Smooth muscle cell (in vitro differentiated cells): ENCODE measurements around the gene ASNSD1. TPM values are rescaled to one million over a fixed set of nuclear protein-coding genes. Genes with fewer than 3 reads are reported as not detected.
A peak's percentile ranks its signal among the peaks of the same experiment; 100 is the strongest.

Experiments
- DNase-seq: peaks from one replicate; lab custom pipeline; 2025; ENCODE audit not compliant: unreplicated experiment; lab: John Stamatoyannopoulos, UW
- H2AFZ ChIP-seq: fragments of 200-600 bp; sonication (generic); 2 replicates; pipeline ENCODE4 v1.6.0; 2016; ENCODE audit warnings: antibody characterized with exemption, low read depth, mild to moderate bottlenecking
- H3F3A ChIP-seq: fragments of 200-600 bp; sonication (generic); 2 replicates; pipeline ENCODE4 v1.6.0; 2017; ENCODE audit warnings: antibody characterized with exemption, low read depth
- H3K27ac ChIP-seq: fragments of 200-600 bp; sonication (generic); 2 replicates; pipeline ENCODE4 v1.5.1; 2016; ENCODE audit warnings: low read depth, mild to moderate bottlenecking
- H3K27me3 ChIP-seq: fragments of 200-600 bp; sonication (generic); 2 replicates; pipeline ENCODE4 v1.6.1; 2016; ENCODE audit warnings: low read depth, mild to moderate bottlenecking
- H3K36me3 ChIP-seq: fragments of 200-600 bp; sonication (generic); 2 replicates; pipeline ENCODE4 v1.5.1; 2016; ENCODE audit warnings: low read depth
- H3K4me1 ChIP-seq: fragments of 200-600 bp; sonication (generic); 2 replicates; pipeline ENCODE4 v1.5.1; 2016; ENCODE audit warnings: low read depth
- H3K4me2 ChIP-seq: fragments of 200-600 bp; sonication (generic); 2 replicates; pipeline ENCODE4 v1.6.0; 2016; ENCODE audit warnings: mild to moderate bottlenecking
- H3K4me3 ChIP-seq: fragments of 200-600 bp; sonication (generic); 2 replicates; pipeline ENCODE4 v1.5.1; 2016; ENCODE audit warnings: mild to moderate bottlenecking
- H3K79me2 ChIP-seq: fragments of 200-600 bp; sonication (generic); 2 replicates; pipeline ENCODE4 v1.6.0; 2016; ENCODE audit warnings: low read depth, mild to moderate bottlenecking
- H3K9ac ChIP-seq: fragments of 200-600 bp; sonication (generic); 2 replicates; pipeline ENCODE4 v1.6.0; 2016; ENCODE audit warnings: low read depth
- H3K9me3 ChIP-seq: fragments of 200-600 bp; sonication (generic); replicated peaks from 2 replicates; pipeline ENCODE4 v1.5.1; 2016; ENCODE audit warnings: low read depth
- H4K20me1 ChIP-seq: fragments of 200-600 bp; sonication (generic); 2 replicates; pipeline ENCODE4 v1.6.0; 2016; ENCODE audit warnings: low read depth
- WGBS: methylation state at CpG from one replicate; pipeline ENCODE4 v1.1.7; 2016; ENCODE audit warnings: low lambda C conversion rate; 5-methylcytosine and 5-hydroxymethylcytosine counted together
- polyA plus RNA-seq: library from polyadenylated mRNA; unstranded; fragments of >200 nt; fragmentation: Nextera tagmentation; extraction: Ambion mirVana; gene quantifications from 2 replicates; pipeline ENCODE4 v1.2.1, GENCODE V29; 2016
- total RNA-seq: library from RNA; depleted of rRNA; stranded (reverse); fragments of >200 nt; gene quantifications from 2 replicates; pipeline ENCODE4 v1.2.3, GENCODE V29; 2014
- TF ChIP-seq, protein P1 (sequence below): fragments of 200-600 bp; sonication (generic); IDR thresholded peaks from 2 replicates; pipeline ENCODE4 v1.5.1; 2017; ENCODE audit warnings: borderline replicate concordance, mild to moderate bottlenecking, antibody characterized with exemption; ENCODE audit not compliant: insufficient read depth, poor library complexity, severe bottlenecking

ASNSD1 gene
- total RNA-seq: 52.4 and 59.5 TPM in 2 replicates
- polyA plus RNA-seq: 26.3 and 28.3 TPM in 2 replicates

DNA sequence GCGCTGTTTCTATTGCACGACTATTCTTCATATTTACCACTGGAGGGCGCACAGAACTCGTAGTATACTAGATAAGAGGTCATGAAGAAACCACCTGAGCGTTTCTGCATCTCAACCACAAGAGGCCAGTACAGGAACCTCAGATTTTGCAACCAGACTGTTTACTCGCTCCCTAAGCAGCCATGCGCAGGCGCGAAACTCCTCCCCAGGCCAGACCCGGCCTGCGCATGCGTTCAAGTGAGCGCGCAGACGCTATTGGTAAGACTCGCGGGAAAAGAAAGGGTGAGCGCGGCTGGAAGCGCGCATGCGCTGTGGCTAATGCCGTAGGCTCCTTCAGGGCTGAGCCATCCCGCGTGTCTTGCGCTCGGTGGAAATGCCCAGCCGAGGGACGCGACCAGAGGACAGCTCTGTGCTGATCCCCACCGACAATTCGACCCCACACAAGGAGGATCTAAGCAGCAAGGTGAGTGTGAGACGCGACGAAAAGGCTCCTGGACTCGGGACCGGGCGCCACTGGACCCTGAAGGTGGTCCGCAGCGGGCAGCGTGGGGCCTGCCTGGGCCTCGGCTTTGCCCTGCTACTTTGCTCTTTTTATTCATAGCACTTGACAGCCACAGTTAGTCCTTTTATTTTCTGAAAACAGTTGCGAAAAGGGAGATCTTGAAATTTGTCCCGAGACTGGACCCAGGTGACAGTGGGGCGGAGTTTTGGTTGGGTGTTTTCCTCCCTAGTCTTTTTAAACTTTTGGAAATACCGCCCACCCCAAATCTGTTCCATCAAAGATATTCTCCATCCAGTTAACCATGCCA lies at the start of gene ASNSD1:
TSS of gene ASNSD1 (plus strand) at position 312 of the 809 bp plus-strand sequence. CDS start 4,674 bp downstream, outside the sequence.
- Histone ChIP-seq H3K4me3 (peak within 1 kb of the TSS; percentile 84), H3K9me3 (no peaks in the 10 kb centered on the region), H4K20me1 (no peaks in the 10 kb centered on the region), H3K27ac (peak within 1 kb of the TSS; percentile 63), H3K27me3 (no peaks in the 10 kb centered on the region), H3K79me2 (peaks cover 37% of the 10 kb centered on the region), H3K36me3 (no peaks in the 10 kb centered on the region), H3F3A (peaks cover 8% of the 10 kb centered on the region), H3K4me1 (peaks cover 14% of the 10 kb centered on the region), H3K4me2 (peak within 1 kb of the TSS; percentile 94), H3K9ac (peak within 1 kb of the TSS; percentile 96), H2AFZ (peak within 1 kb of the TSS; percentile 95)
- WGBS: under 1% methylated on average over 46 of the region's 46 CpGs
- TF ChIP-seq, protein P1, sequence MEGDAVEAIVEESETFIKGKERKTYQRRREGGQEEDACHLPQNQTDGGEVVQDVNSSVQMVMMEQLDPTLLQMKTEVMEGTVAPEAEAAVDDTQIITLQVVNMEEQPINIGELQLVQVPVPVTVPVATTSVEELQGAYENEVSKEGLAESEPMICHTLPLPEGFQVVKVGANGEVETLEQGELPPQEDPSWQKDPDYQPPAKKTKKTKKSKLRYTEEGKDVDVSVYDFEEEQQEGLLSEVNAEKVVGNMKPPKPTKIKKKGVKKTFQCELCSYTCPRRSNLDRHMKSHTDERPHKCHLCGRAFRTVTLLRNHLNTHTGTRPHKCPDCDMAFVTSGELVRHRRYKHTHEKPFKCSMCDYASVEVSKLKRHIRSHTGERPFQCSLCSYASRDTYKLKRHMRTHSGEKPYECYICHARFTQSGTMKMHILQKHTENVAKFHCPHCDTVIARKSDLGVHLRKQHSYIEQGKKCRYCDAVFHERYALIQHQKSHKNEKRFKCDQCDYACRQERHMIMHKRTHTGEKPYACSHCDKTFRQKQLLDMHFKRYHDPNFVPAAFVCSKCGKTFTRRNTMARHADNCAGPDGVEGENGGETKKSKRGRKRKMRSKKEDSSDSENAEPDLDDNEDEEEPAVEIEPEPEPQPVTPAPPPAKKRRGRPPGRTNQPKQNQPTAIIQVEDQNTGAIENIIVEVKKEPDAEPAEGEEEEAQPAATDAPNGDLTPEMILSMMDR: peak; percentile 93
- peak; percentile 89 for DNase-seq

DNA sequence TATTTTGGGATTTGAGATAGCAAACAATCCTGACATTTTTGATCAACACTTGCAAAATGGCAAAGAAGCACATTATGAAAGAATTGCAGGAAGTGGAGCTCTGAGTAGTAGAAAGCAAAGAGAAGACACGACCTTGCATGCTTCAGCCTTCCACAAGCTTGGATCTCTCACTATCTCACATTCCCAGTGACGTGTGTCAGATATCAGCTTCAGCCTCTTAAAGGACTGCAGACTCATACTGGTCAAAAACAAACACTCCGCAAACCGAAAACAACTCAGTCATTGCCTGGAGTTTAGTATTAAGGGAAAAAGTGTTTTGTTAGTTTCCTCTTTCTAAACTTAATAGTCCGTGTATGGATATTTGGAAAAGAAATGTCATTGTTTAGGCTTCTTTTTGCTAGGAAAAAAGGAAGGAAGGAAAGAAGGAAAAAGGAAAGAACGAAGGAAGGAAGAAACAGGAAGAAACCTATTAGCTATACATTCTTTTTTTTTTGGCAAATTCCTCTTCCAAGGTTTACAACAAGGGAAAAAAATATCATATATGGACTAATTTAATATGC lies 48.1 kb upstream of the ASNSD1 start:
- peak overlapping the region; percentile 95 for H3K27ac ChIP-seq
- no peaks in the 10 kb centered on the region for H3K27me3 ChIP-seq
- H3K79me2 ChIP-seq: no peaks in the 10 kb centered on the region
- 19% methylated on average over 6 of the region's 6 CpGs for WGBS
- peak overlapping the region; percentile 84 for H2AFZ ChIP-seq
- H3K36me3 ChIP-seq: no peaks in the 10 kb centered on the region
- H3K4me2 ChIP-seq: peak overlapping the region; percentile 83
- peaks cover 9% of the 10 kb centered on the region for H3K4me1 ChIP-seq
- H4K20me1 ChIP-seq: no peaks in the 10 kb centered on the region
- peaks cover 11% of the 10 kb centered on the region for H3F3A ChIP-seq
- no peaks in the 10 kb centered on the region for H3K9me3 ChIP-seq
- H3K4me3 ChIP-seq: peak overlapping the region; percentile 52
- no peak for DNase-seq
- TF ChIP-seq, protein P1: no peak
- H3K9ac ChIP-seq: peak overlapping the region; percentile 86

DNA sequence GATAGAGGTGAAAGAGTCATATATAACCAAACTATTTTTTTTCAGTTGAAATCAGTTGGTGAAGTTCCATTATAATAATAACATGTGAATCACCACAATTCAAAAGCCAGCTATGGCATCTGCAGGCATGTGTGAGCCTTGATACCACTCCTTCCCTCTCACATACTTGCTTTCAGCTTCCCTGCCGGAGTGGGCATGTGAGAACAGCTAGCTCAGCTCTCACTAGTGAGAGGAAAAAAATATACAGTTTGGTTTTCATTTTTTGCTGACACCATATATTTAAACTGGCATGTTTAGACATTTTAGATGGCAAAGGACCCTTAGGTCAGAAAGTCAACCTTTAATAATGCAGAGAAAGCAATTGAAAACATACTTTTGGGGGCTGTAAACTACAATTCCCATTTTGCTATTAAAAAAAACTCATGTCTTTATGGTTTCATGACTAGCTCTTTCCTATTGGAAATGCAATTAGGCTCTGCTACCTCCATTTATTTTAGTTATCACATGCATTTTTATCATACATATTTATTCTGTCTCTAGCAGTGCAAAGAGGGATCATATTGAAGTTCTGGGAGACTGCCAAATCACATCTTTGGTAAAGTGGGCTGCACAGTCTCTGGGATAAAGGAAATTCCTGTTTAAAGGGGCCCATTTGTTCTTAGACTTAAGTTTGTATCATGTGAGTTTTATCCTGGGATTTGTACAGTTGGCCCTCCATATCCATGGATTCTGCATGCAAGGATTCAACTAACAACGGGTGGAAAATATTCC lies 47.4 kb upstream of the ASNSD1 start:
- H3K79me2 ChIP-seq: no peaks in the 10 kb centered on the region
- H4K20me1 ChIP-seq: no peaks in the 10 kb centered on the region
- H3K9me3 ChIP-seq: no peaks in the 10 kb centered on the region
- H2AFZ ChIP-seq: peak overlapping the region; percentile 84
- H3K36me3 ChIP-seq: no peaks in the 10 kb centered on the region
- 25% methylated on average over 2 of the region's 2 CpGs for WGBS
- peak overlapping the region; percentile 86 for H3K9ac ChIP-seq
- no peaks in the 10 kb centered on the region for H3K27me3 ChIP-seq
- H3K27ac ChIP-seq: peak overlapping the region; percentile 95
- peak overlapping the region; percentile 83 for H3K4me2 ChIP-seq
- H3K4me1 ChIP-seq: peaks cover 9% of the 10 kb centered on the region
- no peak for DNase-seq
- peaks cover 11% of the 10 kb centered on the region for H3F3A ChIP-seq
- peak overlapping the region; percentile 52 for H3K4me3 ChIP-seq
- TF ChIP-seq, protein P1: no peak
